ENCODE measurements around the gene ACOX2.

Gene ACOX2

DNA sequence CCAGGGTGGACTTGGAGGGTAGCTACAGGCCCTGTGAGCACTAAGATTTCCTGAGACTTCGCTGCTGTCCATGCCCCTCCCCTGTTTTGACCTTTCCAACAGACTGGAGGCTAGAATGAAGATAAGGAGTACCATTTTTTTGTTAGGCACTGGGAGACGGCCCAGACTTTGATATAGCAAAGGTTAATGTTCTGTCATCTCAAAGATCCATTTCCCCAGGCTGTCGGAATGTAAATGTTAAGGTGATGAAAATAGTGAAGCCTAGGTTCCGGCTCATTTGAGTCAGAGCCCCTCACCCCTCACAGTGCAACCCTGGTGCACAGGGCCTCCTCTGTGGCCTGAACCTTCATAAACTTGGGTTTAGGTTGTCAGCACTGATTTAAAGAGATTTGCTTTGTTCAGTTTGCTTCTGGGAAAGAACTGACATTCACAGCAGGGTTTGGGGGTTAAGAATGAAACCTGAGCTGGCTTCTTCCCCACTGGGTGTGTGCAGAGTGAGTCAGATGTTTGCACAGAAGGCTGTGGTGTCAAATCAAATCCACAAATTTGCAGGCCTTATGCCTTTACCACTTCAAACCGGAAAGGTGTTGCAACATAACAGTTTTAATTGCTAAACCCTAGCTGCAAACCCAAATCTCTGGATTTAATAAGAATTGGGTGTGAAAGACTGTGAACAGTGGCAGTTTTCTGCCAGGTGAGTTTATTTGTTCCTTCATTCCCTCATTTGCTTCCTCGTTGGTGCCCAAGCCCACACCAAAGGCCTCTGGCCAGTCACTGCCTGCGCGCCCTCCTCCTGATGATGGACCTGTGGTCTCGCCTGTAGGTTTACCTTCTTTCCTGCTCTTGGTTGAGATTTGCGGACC is 65.7 kb downstream of the ACOX2 start:
- DNase-seq, result peak; percentile 94

DNA sequence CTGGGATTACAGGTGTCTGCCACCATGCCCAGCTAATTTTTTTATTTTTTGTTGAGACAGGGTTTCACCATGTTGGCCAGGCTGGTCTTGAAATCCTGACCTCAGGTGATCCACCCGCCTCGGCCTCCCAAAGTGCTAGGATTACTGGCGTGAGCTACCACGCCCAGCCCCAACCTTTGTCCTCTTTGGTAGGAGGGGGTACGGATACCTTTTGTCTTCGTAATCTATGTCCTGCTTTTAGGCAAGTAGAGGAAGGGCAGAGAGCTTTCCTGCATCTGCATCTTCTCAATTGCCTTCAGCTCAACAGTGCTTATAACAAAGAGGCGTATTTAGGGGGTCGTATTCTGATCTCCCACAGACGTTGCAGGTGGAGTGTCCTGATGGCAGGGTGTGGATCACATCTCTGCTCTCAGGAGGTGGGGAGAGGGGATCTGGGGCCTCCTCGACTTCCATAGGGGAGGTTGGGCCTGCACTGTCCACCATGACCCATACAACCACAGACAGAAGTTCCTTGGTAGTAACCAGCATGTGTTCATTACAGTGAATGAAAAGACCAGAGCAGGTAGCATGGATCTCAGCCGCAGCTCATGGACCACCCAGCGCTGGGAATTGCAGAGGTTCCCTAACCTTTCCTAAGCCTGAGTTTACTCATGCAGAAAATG is 66.5 kb downstream of the ACOX2 start:
- DNase-seq, result no peak

DNA sequence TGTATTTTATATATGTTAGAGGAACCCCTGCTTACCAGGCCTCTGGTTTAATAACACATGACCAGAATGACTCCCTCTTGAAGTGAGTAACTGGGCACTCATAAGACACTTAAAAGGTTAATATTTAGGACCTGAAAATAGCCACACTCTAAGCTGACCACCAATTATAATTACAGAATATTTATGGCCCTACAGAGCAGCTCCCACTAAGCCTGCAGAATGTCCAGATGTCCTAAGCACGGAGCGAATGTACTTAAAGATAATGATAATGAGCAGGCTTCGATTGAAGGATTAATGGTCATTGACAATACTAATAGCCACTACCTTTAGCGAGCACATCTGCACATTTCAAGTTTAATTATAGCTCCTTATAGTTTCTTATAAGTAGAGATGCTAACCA is 67.9 kb downstream of the ACOX2 start:
- no peak for DNase-seq

DNA sequence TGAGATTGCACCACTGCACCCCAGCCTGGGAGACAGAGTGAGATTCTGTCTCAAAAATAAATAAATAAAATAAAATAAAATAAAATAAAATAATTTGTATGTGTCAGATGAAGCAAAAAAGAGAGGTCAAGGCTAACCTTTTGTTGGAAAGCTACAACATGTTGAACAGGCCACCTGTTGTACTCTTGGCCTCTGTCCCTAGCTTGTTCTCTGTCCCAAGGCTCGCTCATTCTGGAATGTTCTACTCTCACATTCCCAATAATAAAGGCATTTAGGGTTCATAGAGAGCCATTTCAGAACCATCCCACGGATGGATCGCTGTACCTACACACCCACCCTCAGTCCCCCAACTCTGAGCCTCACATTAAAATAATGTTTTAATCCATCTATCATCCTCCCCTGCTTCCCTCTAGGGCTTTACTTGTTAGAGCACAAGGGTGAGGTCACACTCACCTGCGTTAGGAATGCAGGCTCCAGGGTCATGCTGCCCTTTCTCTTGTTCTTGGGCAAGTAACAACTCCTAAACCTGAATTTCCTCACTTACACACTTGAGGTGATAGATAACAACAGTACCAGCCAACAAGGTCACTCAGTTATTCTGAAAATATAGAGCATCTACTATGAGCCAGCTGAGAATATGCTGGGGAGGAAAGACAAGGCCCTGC is 70.0 kb downstream of the ACOX2 start:
- DNase-seq, result no peak

DNA sequence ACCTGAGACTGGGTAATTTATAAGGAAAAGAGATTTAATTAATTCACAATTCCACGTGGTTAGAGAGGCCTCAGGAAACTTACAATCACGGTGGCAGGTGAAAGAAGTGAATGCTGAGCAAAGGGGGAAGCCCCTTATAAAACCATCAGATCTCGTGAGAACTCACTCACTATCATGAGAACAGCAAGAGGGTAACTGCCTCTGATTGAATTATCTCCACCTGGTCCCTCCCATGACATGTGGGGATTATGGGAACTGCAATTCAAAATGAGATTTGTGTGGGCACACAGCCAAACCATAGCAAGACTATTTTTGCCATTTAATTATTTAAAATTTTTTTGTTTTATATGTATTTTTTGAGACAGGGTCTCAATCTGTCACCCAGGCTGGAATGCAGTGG is 72.1 kb downstream of the ACOX2 start:
- DNase-seq, result no peak

DNA sequence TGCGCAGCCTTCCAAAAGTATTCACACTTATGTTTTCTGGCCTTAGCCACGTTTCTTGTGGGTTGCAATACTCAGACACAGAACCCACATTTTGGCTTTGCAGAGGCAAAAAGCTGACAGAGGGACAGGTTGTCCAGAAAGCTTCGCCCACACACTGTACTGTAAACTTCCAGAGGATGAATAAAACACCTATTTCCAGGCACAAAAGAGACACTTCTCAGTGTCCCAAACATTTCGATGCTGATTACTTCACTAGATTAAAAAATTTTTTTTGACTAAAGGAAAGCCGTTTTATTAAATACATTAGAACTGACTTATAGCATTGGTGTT is 73.1 kb downstream of the ACOX2 start:
- no peak for DNase-seq

DNA sequence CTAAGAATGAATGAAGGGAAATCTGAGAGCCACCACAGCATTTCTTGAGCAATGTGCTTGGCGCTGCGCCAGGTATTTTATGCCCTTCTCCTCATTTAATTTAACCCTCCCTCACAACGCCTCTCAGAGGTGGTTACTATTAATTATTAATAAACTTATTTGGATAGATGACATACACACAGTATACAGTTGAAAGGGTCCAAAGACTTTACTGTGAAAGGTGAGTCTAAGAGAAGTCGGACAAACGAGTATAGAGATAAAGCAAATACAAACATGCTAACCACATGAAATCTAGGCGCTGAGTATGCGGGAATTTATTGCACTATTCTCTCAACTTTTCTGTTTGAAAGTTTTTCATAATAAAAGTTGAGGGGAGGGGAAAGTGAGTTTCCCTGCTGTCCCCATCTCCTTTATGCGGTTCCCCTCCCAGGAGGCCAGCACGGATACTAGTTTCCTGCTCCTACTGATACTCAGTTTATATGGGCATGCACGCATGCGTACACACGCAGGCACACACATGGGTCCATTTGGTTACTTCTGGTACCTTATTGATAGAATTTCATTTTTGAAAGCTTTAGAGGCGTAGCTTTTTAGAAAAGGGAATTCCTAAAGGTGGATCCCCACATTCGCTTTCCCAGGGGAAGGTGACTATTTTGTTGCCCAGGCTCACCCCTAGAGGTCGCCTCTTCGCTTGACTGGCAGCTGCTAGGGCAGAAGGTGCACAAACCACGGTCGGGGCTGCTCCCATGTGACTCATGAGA is 73.6 kb downstream of the ACOX2 start:
- peak; percentile 74 for DNase-seq

DNA sequence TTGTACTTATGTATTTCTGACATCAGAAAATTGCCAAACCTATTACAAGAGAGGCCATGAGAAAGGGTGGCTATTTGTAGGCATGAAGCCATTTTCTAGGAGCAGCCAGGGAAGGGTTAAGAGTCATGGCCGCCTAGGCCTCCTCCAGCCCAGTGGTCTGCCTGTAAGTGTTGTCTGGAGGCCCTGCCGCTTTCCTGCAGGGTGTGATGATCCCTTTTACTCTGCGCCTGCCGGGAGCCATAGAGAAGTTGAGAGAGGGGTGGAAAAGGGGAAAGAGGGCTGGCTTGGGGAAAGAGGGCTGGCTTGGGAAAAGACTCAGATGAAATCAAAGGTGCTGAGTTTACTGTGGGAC is 74.2 kb downstream of the ACOX2 start:
- no peak for DNase-seq

DNA sequence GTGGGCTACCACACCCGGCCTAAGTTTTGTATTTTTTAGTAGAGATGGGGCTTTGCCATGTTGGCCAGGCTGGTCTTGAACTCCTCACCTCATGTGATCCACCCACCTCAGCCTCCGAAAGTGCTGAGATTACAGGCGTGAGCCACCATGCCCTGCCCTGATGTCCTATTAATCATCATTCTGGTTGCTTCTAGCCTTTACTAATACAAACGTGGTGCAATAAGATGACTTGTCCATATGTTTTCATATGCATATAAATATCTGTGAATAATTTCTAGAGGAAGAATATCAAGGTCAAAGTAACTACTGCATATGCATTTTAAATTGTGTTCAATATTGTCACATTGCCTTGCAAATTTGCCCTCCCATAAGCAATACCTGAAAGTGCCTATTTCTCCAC is 77.8 kb downstream of the ACOX2 start:
- DNase-seq, result no peak

Data from suppressor macrophage treated with lipopolysaccharide for 4 hours (primary cell).